GM12878 (cell line): ENCODE data around the gene MAGIX. TPM values are rescaled to one million over a fixed set of nuclear protein-coding genes. Genes with fewer than 3 reads are reported as not detected.

Experiments
- BCL11A ChIP-seq: IDR thresholded peaks from 2 replicates; pipeline ENCODE4 v1.6.1; 2011; ENCODE audit warnings: low read depth, low read length
- ETV6 ChIP-seq, 2 experiments: fragments of 450-650 bp in 1 of 2; IDR thresholded peaks in 1 of 2; conservative IDR thresholded peaks in 1 of 2; 2 replicates each; pipeline ENCODE4 v1.6.1; 2014; ENCODE audit warnings: antibody characterized with exemption in 1 of 2, borderline replicate concordance in 1 of 2, low read depth in 1 of 2, mild to moderate bottlenecking in 1 of 2, moderate library complexity in 1 of 2
- HDAC2 ChIP-seq: fragments of 200-600 bp; sonication (generic); IDR thresholded peaks from 2 replicates; pipeline ENCODE4 v1.6.1; 2017
- KAT2A ChIP-seq: conservative IDR thresholded peaks from 2 replicates; pipeline ENCODE4 v1.6.1; 2011; ENCODE audit warnings: low read depth, low read length; ENCODE audit not compliant: control insufficient read depth
- MEF2A ChIP-seq: IDR thresholded peaks from 2 replicates; pipeline ENCODE4 v1.6.1; 2011; ENCODE audit warnings: low read depth, mild to moderate bottlenecking, low read length, moderate library complexity; ENCODE audit not compliant: insufficient read depth
- NFIC ChIP-seq: IDR thresholded peaks from 2 replicates; pipeline ENCODE4 v1.6.1; 2012; ENCODE audit warnings: low read depth, mild to moderate bottlenecking, inconsistent platforms, low read length, moderate library complexity
- NR2C1 ChIP-seq: fragments of 450-650 bp; IDR thresholded peaks from 2 replicates; pipeline ENCODE4 v1.6.1; 2017; ENCODE audit warnings: antibody characterized with exemption, mild to moderate bottlenecking, moderate library complexity
- POLR2AphosphoS5 ChIP-seq: IDR thresholded peaks from 2 replicates; pipeline ENCODE4 v1.6.1; 2011; ENCODE audit warnings: mild to moderate bottlenecking, low read length, inconsistent platforms
- RCOR1 ChIP-seq: conservative IDR thresholded peaks from 2 replicates; pipeline ENCODE4 v1.6.1; 2012; ENCODE audit warnings: low read depth, low read length, improper control_type of control experiment
- RFX5 ChIP-seq: IDR thresholded peaks from 2 replicates; pipeline ENCODE4 v1.6.1; 2011; ENCODE audit warnings: low read depth, low read length, improper control_type of control experiment
- SMAD5 ChIP-seq: IDR thresholded peaks from 2 replicates; pipeline ENCODE4 v1.6.1; 2016; ENCODE audit warnings: antibody characterized with exemption, low read depth
- SP1 ChIP-seq: IDR thresholded peaks from one replicate; pipeline ENCODE4 v1.6.1; 2011; ENCODE audit warnings: low read depth, low read length
- STAT1 ChIP-seq: fragments of 450-650 bp; conservative IDR thresholded peaks from 2 replicates; pipeline ENCODE4 v1.6.1; 2014; ENCODE audit warnings: antibody characterized with exemption, mild to moderate bottlenecking
- SUPT20H ChIP-seq: IDR thresholded peaks from 2 replicates; pipeline ENCODE4 v1.6.1; 2011; ENCODE audit warnings: low read depth, mild to moderate bottlenecking, low read length, moderate library complexity, borderline replicate concordance; ENCODE audit not compliant: control insufficient read depth
- TAF1 ChIP-seq: IDR thresholded peaks from 2 replicates; pipeline ENCODE4 v1.6.1; 2011; ENCODE audit warnings: mild to moderate bottlenecking, low read depth, low read length, borderline replicate concordance
- ZNF384 ChIP-seq: IDR thresholded peaks from 2 replicates; pipeline ENCODE4 v1.6.1; 2012; ENCODE audit warnings: low read depth, mild to moderate bottlenecking, low read length, improper control_type of control experiment, borderline replicate concordance
- polyA plus RNA-seq, 11 experiments: library from polyadenylated mRNA; depleted of rRNA in 4 of 11; unstranded in 6 of 11; stranded (reverse) in 5 of 11; fragments of >200 nt; fragmentation: Nextera tagmentation in 4 of 11; fragmentation: Illumina TruSeq in 1 of 11; extraction: Ambion mirVana in 4 of 11; extraction: Trizol in 1 of 11; gene quantifications; 1 replicate in 1 of 11; 2 replicates in 10 of 11; pipeline versions ENCODE4 v1.2.1 to v1.2.3, GENCODE V29; 2011 to 2016; ENCODE audit warnings: inconsistent platforms in 2 of 11, missing spikeins in 2 of 11, low read depth in 1 of 11
- total RNA-seq, 4 experiments: library from RNA; depleted of rRNA in 3 of 4; stranded (reverse); fragments of >200 nt in 3 of 4; fragmentation: Illumina TruSeq in 1 of 4; extraction: Trizol in 1 of 4; gene quantifications; 2 replicates each; pipeline versions ENCODE4 v1.2.1 to v1.2.3, GENCODE V29; 2013 to 2021
- TF ChIP-seq, protein P1 (sequence below): fragments of 450-650 bp; IDR thresholded peaks from 2 replicates; pipeline ENCODE4 v1.6.1; 2017; ENCODE audit warnings: mild to moderate bottlenecking, moderate library complexity
- TF ChIP-seq, protein P2 (sequence below): fragments of 450-650 bp; IDR thresholded peaks from 2 replicates; pipeline ENCODE4 v1.6.1; 2017; ENCODE audit warnings: antibody characterized with exemption, mild to moderate bottlenecking, moderate library complexity
- TF ChIP-seq, protein P3 (sequence below): fragments of 450-650 bp; IDR thresholded peaks from 2 replicates; pipeline ENCODE4 v1.6.1; 2016; ENCODE audit warnings: mild to moderate bottlenecking, moderate library complexity, borderline replicate concordance

The MAGIX gene
- total and polyA plus RNA-seq, 10 of the 15 experiments (the other 5 are each of a cell fraction or from before 2014, with no cell fraction given), result 0.03 to 2.5 (median 0.82) TPM

DNA sequence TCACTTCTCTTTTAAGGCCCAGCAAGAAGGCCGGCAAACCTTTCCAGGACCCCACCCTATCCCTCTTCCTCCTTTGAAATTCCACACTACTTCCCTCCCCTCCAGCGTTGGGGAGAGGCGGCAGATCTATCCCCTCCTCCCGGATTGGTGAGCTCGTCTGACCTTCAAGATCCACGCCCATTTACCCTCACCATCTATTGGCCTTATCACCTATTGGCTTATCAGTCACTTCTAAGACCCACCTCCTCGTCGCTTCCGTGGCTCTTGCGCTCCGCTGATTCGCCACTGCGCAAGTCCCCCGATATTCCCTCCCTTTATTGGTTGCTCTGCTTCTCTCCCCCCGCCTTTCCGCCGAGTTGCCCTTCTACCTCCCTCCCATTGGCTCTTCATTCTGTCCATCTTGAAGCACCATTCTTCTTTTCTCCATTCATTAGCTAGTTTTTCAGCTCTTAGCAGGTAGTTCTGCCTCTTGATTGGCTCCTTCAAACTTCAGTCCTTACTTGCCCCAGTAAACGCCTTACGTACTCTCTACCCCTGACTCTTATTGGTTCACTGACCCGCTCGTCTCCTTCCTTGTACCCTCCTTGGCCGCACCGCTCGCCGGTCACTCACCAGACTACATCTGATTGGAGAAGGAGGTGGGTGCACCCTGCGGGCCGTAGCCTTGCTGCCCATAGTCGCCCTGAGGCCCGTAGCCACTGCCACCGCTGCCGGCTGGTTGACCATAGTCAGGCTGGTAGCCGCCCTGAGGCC, 28.4 kb downstream of the MAGIX start (continued):
- TF ChIP-seq, protein P1, sequence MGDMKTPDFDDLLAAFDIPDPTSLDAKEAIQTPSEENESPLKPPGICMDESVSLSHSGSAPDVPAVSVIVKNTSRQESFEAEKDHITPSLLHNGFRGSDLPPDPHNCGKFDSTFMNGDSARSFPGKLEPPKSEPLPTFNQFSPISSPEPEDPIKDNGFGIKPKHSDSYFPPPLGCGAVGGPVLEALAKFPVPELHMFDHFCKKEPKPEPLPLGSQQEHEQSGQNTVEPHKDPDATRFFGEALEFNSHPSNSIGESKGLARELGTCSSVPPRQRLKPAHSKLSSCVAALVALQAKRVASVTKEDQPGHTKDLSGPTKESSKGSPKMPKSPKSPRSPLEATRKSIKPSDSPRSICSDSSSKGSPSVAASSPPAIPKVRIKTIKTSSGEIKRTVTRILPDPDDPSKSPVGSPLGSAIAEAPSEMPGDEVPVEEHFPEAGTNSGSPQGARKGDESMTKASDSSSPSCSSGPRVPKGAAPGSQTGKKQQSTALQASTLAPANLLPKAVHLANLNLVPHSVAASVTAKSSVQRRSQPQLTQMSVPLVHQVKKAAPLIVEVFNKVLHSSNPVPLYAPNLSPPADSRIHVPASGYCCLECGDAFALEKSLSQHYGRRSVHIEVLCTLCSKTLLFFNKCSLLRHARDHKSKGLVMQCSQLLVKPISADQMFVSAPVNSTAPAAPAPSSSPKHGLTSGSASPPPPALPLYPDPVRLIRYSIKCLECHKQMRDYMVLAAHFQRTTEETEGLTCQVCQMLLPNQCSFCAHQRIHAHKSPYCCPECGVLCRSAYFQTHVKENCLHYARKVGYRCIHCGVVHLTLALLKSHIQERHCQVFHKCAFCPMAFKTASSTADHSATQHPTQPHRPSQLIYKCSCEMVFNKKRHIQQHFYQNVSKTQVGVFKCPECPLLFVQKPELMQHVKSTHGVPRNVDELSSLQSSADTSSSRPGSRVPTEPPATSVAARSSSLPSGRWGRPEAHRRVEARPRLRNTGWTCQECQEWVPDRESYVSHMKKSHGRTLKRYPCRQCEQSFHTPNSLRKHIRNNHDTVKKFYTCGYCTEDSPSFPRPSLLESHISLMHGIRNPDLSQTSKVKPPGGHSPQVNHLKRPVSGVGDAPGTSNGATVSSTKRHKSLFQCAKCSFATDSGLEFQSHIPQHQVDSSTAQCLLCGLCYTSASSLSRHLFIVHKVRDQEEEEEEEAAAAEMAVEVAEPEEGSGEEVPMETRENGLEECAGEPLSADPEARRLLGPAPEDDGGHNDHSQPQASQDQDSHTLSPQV, result no peak
- TF ChIP-seq ETV6 (conservative IDR thresholded peaks at IDR 0.05 in 1 of 2, IDR thresholded peaks at IDR 0.05 in 1 of 2; ENCODE audit: borderline replicate concordance in 1 of 2, low read depth in 1 of 2) (no peak), NFIC (no peak), MEF2A (no peak), ZNF384 (no peak), NR2C1 (peak; percentile 58), RCOR1 (no peak), RFX5 (peak; percentile 26; the same call in 1 of the 2 replicates), SP1 (peak; percentile 97), BCL11A (no peak), SUPT20H (no peak), HDAC2 (no peak), TAF1 (0 out of 2 replicates have a peak, but pooled peaks have one; percentile 35), KAT2A (no peak), STAT1 (no peak), SMAD5 (peak; percentile 27; the same call in 1 of the 2 replicates), POLR2AphosphoS5 (peak; percentile 74)
- TF ChIP-seq, protein P2, sequence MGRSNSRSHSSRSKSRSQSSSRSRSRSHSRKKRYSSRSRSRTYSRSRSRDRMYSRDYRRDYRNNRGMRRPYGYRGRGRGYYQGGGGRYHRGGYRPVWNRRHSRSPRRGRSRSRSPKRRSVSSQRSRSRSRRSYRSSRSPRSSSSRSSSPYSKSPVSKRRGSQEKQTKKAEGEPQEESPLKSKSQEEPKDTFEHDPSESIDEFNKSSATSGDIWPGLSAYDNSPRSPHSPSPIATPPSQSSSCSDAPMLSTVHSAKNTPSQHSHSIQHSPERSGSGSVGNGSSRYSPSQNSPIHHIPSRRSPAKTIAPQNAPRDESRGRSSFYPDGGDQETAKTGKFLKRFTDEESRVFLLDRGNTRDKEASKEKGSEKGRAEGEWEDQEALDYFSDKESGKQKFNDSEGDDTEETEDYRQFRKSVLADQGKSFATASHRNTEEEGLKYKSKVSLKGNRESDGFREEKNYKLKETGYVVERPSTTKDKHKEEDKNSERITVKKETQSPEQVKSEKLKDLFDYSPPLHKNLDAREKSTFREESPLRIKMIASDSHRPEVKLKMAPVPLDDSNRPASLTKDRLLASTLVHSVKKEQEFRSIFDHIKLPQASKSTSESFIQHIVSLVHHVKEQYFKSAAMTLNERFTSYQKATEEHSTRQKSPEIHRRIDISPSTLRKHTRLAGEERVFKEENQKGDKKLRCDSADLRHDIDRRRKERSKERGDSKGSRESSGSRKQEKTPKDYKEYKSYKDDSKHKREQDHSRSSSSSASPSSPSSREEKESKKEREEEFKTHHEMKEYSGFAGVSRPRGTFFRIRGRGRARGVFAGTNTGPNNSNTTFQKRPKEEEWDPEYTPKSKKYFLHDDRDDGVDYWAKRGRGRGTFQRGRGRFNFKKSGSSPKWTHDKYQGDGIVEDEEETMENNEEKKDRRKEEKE, result no peak
- TF ChIP-seq, protein P3, sequence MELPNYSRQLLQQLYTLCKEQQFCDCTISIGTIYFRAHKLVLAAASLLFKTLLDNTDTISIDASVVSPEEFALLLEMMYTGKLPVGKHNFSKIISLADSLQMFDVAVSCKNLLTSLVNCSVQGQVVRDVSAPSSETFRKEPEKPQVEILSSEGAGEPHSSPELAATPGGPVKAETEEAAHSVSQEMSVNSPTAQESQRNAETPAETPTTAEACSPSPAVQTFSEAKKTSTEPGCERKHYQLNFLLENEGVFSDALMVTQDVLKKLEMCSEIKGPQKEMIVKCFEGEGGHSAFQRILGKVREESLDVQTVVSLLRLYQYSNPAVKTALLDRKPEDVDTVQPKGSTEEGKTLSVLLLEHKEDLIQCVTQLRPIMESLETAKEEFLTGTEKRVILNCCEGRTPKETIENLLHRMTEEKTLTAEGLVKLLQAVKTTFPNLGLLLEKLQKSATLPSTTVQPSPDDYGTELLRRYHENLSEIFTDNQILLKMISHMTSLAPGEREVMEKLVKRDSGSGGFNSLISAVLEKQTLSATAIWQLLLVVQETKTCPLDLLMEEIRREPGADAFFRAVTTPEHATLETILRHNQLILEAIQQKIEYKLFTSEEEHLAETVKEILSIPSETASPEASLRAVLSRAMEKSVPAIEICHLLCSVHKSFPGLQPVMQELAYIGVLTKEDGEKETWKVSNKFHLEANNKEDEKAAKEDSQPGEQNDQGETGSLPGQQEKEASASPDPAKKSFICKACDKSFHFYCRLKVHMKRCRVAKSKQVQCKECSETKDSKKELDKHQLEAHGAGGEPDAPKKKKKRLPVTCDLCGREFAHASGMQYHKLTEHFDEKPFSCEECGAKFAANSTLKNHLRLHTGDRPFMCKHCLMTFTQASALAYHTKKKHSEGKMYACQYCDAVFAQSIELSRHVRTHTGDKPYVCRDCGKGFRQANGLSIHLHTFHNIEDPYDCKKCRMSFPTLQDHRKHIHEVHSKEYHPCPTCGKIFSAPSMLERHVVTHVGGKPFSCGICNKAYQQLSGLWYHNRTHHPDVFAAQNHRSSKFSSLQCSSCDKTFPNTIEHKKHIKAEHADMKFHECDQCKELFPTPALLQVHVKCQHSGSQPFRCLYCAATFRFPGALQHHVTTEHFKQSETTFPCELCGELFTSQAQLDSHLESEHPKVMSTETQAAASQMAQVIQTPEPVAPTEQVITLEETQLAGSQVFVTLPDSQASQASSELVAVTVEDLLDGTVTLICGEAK, result peak; percentile 89
